ENCODE data around the gene FAM227A. TPM values are rescaled to one million over a fixed set of nuclear protein-coding genes. Genes with fewer than 3 reads are reported as not detected.
A peak's percentile ranks its signal among the peaks of the same experiment; 100 is the strongest.

FAM227A gene
- total RNA-seq, 1 experiment from 2014 or later = 14.4 TPM

DNA sequence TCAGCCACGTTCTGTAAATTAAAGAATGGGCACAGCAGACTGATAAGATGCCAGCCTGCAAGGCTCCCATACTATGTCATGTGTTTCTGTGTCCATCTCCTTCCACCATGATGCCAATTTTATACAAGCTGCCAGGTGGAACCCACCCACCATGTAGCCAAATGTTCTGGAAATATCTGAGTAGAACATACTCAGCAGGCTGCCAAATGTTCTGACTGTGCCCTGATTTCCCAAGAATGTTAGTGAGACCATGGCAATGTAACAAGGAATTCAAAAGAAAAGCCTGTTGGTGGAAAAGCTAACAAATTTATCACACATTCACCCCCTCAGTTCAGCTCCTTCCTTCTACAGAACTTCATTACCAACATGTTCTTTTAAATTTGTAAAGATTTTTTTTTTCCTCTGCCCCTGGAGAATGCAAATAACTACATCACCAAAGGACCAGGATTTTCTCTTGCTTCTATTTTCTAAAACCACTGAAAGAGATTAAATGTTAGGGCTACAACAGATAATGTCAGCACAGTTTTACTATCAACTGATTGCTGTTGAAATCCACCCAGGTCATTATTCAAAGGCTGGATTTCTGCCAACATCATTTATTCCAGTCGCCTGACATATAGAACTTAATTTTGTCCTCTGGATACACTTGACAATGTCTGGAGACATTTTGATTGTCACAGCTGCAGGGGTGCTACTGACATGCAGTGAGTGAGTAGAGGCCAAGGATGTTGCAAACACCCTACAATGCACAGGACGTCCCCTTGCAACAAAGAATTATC is 89.3 kb downstream of the FAM227A start:
- Histone ChIP-seq H3K36me3 (ENCODE audit: insufficient read depth, low read length) (no peaks in the 10 kb centered on the region), H3K27me3 (ENCODE audit: low read length) (no peaks in the 10 kb centered on the region), H2AFZ (ENCODE audit: low read length) (peak overlapping the region; percentile 7; the same call in 1 of the 2 replicates), H3K4me1 (ENCODE audit: low read length) (peaks cover 22% of the 10 kb centered on the region), H3K4me2 (ENCODE audit: low read depth, low read length, poor library complexity, severe bottlenecking) (no peak overlapping the region), H3K9ac (ENCODE audit: low read length) (no peak overlapping the region), H3K9me2 (replicated peaks; ENCODE audit: insufficient read depth, low read length) (no peaks in the 10 kb centered on the region), H4K20me1 (ENCODE audit: insufficient read depth, low read depth, low read length) (no peaks in the 10 kb centered on the region), H3K27ac (ENCODE audit: low read length) (no peak overlapping the region), H3K79me2 (ENCODE audit: low read length) (peaks cover 15% of the 10 kb centered on the region), H3K9me3 (ENCODE audit: low read length) (no peaks in the 10 kb centered on the region), H3K4me3 (ENCODE audit: low read length) (no peak overlapping the region)
- DNase-seq = no peak

DNA sequence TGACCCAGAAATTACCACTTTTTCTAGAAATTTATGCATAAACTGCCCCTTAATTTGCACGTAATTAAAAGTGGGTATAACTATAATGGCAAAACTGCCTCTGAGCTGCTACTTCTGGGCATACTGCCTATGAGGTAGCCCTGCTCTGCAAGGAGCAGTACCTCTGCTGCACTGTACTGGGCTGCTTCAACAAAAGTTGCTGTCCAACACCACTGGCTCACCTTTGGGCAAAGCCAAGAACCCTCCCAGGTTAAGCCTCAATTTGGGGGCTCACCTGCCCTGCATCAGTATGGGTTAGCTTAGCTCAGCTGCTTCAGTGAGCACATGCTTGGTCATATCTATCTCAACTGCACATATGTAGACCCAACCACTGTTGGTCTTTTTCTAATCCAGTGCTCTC is 90.8 kb downstream of the FAM227A start:
- no peaks in the 10 kb centered on the region for H3K36me3 ChIP-seq (ENCODE audit: insufficient read depth, low read length)
- no peak overlapping the region for H3K27ac ChIP-seq (ENCODE audit: low read length)
- DNase-seq = no peak
- no peak overlapping the region for H3K4me3 ChIP-seq (ENCODE audit: low read length)
- H2AFZ ChIP-seq (ENCODE audit: low read length) = no peak overlapping the region
- H3K9me2 ChIP-seq (replicated peaks; ENCODE audit: insufficient read depth, low read length) = no peaks in the 10 kb centered on the region
- no peaks in the 10 kb centered on the region for H3K27me3 ChIP-seq (ENCODE audit: low read length)
- H3K9ac ChIP-seq (ENCODE audit: low read length) = no peak overlapping the region
- H3K4me1 ChIP-seq (ENCODE audit: low read length) = peaks cover 11% of the 10 kb centered on the region
- H3K9me3 ChIP-seq (ENCODE audit: low read length) = no peaks in the 10 kb centered on the region
- H3K79me2 ChIP-seq (ENCODE audit: low read length) = peaks cover 7% of the 10 kb centered on the region; the same call in 1 of the 2 replicates
- H4K20me1 ChIP-seq (ENCODE audit: insufficient read depth, low read depth, low read length) = no peaks in the 10 kb centered on the region
- H3K4me2 ChIP-seq (ENCODE audit: low read depth, low read length, poor library complexity, severe bottlenecking) = no peak overlapping the region

DNA sequence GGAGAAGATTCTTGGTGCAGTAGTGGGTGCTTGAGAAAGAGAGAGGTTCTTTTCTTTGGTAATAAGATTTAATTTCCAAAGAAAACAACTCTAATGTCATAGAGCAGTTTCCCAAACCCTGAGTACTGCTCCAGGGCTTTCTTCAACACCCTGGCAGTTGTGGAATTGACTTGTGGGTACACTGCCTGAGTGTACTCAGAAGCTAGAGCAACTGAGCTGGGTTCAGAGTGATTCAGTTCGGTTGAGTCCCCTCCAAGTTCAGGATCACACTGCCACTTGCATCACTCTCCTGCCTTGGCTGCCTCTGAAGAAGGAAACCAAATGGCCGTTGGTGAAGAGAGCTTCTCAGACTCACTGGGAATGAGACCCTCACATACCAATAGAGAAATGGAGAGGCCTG is 91.5 kb downstream of the FAM227A start:
- Histone ChIP-seq H3K9me2 (replicated peaks; ENCODE audit: insufficient read depth, low read length) (no peaks in the 10 kb centered on the region), H3K27me3 (ENCODE audit: low read length) (no peaks in the 10 kb centered on the region), H3K4me3 (ENCODE audit: low read length) (no peak overlapping the region), H4K20me1 (ENCODE audit: insufficient read depth, low read depth, low read length) (no peaks in the 10 kb centered on the region), H3K36me3 (ENCODE audit: insufficient read depth, low read length) (no peaks in the 10 kb centered on the region), H3K9me3 (ENCODE audit: low read length) (no peaks in the 10 kb centered on the region), H3K27ac (ENCODE audit: low read length) (no peak overlapping the region), H3K79me2 (ENCODE audit: low read length) (peaks cover 5% of the 10 kb centered on the region; the same call in 1 of the 2 replicates), H3K4me1 (ENCODE audit: low read length) (peaks cover 9% of the 10 kb centered on the region), H3K9ac (ENCODE audit: low read length) (no peak overlapping the region), H3K4me2 (ENCODE audit: low read depth, low read length, poor library complexity, severe bottlenecking) (no peak overlapping the region), H2AFZ (ENCODE audit: low read length) (no peak overlapping the region)
- no peak for DNase-seq

DNA sequence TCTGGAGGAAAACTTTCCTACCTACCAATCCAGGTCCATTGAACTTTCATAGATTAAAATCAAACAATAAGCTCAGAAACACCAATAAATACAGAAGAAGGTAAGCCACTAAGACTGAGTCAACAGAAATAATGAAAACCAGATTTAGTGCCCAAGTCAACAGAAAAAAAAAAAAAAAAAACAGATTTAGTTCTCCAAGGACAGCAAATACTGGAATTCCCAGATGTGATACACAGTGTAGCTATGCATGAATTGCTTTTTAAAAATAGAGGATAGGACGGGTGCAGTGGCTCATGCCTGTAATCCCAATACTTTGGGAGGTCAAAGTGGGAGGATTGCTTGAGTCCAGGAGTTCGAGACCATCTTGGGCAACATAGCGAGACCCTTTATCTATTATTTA is 101.9 kb downstream of the FAM227A start:
- Histone ChIP-seq H3K27me3 (ENCODE audit: low read length) (no peaks in the 10 kb centered on the region), H3K27ac (ENCODE audit: low read length) (no peak overlapping the region), H3K4me1 (ENCODE audit: low read length) (no peaks in the 10 kb centered on the region), H3K9me2 (replicated peaks; ENCODE audit: insufficient read depth, low read length) (no peaks in the 10 kb centered on the region), H3K36me3 (ENCODE audit: insufficient read depth, low read length) (no peaks in the 10 kb centered on the region), H3K4me2 (ENCODE audit: low read depth, low read length, poor library complexity, severe bottlenecking) (no peak overlapping the region), H3K4me3 (ENCODE audit: low read length) (no peak overlapping the region), H4K20me1 (ENCODE audit: insufficient read depth, low read depth, low read length) (no peaks in the 10 kb centered on the region), H3K79me2 (ENCODE audit: low read length) (no peaks in the 10 kb centered on the region), H2AFZ (ENCODE audit: low read length) (no peak overlapping the region), H3K9ac (ENCODE audit: low read length) (no peak overlapping the region), H3K9me3 (ENCODE audit: low read length) (no peaks in the 10 kb centered on the region)
- DNase-seq = no peak

DNA sequence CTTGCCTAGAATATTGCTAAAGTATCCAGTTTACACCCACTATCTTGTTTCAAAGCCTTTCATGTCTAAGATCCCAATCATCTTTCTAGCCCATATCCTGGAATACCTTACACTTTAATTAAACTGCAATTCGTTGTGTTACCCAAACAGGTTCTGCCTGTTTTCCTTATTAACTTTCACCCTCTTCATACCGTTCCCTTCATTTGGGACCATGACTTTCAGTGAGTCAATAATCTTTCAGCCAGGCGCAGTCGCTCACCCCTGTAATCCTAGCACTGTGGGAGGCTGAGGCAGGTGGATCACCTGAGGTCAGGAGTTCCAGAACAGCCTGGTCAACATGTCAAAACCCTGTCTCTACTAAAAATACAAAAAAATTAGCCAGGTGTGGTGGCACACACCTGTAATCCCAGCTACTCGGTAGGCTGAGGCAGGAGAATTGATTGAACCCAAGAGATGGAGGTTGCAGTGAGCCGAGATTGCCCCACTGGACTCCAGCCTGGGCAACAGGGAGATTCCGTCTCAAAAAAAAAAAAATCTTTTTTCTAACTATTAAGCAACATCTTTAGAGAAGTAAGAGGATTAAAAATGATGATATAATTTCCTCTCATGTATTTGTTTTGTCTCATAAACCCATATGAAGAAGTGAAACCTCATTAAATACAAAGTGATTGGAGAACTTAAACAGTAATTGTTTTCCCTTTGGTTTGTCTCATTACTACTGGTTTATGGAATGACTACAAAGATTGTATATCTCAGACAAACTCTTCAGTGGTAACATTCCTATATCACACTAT is 106.9 kb downstream of the FAM227A start:
- Histone ChIP-seq H3K9me2 (replicated peaks; ENCODE audit: insufficient read depth, low read length) (no peaks in the 10 kb centered on the region), H3K4me3 (ENCODE audit: low read length) (no peak overlapping the region), H3K4me2 (ENCODE audit: low read depth, low read length, poor library complexity, severe bottlenecking) (no peak overlapping the region), H3K27ac (ENCODE audit: low read length) (no peak overlapping the region), H3K9me3 (ENCODE audit: low read length) (no peaks in the 10 kb centered on the region), H3K79me2 (ENCODE audit: low read length) (no peaks in the 10 kb centered on the region), H2AFZ (ENCODE audit: low read length) (no peak overlapping the region), H4K20me1 (ENCODE audit: insufficient read depth, low read depth, low read length) (no peaks in the 10 kb centered on the region), H3K4me1 (ENCODE audit: low read length) (no peaks in the 10 kb centered on the region), H3K27me3 (ENCODE audit: low read length) (no peaks in the 10 kb centered on the region), H3K9ac (ENCODE audit: low read length) (no peak overlapping the region), H3K36me3 (ENCODE audit: insufficient read depth, low read length) (no peaks in the 10 kb centered on the region)
- no peak for DNase-seq

DNA sequence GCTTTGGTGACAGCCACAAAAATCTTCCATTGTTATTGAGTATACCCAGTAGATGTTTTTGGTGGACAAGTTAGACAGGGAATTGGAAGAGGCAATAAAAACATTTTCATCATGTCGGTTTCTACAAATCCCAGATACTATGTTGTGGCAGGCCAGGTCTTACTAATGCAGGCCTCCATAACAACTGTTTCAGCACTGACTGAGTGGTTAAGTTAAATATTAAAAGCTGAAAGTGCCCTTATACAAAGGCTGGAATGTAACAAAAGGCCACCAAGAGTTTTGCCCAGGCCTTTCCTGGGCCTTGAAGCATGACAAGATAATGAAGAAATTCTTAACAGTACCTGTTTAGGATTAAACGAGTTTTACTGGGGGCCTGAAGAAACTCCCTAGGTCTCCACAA is 115.5 kb downstream of the FAM227A start:
- Histone ChIP-seq H3K9me2 (replicated peaks; ENCODE audit: insufficient read depth, low read length) (no peaks in the 10 kb centered on the region), H3K27me3 (ENCODE audit: low read length) (no peaks in the 10 kb centered on the region), H3K4me1 (ENCODE audit: low read length) (peaks cover 8% of the 10 kb centered on the region), H3K36me3 (ENCODE audit: insufficient read depth, low read length) (peaks cover 9% of the 10 kb centered on the region; the same call in 1 of the 2 replicates), H4K20me1 (ENCODE audit: insufficient read depth, low read depth, low read length) (no peaks in the 10 kb centered on the region), H3K79me2 (ENCODE audit: low read length) (no peaks in the 10 kb centered on the region), H3K27ac (ENCODE audit: low read length) (no peak overlapping the region), H3K4me2 (ENCODE audit: low read depth, low read length, poor library complexity, severe bottlenecking) (no peak overlapping the region), H3K9ac (ENCODE audit: low read length) (no peak overlapping the region), H3K4me3 (ENCODE audit: low read length) (no peak overlapping the region), H3K9me3 (ENCODE audit: low read length) (peaks cover 3% of the 10 kb centered on the region; the same call in 1 of the 2 replicates), H2AFZ (ENCODE audit: low read length) (no peak overlapping the region)
- no peak for DNase-seq

DNA sequence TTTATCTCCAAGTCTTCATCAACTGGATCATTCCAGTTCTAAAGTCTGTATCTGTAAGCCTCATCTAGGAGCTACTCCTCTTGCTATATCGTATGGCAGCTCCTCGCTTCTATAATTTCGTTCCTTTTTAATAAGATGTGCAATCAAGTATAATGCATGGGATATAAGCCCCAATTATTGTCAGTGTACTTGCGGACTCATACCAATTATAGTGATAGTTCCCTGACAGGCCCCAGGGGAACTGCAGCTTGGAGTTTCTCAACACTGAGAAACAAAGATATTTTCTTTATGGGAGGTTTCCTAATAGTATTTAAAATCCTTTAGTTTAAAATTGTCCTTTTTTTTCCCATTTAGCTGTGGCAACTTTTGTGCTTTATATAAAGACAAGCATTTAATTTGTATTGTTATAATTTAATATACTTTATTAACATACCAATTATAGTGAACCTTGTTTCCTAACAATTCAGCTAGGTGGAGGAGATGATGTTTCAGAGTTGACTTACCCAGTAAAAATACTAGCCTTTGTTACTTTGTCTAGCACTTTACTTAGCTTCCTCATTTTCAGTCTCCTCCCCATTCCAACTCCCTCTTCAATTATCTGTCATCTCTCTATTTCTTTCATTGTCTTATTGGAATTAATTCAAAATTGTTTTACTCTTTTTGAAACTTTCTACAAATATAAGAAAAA is 124.8 kb downstream of the FAM227A start:
- no peak overlapping the region for H3K4me3 ChIP-seq (ENCODE audit: low read length)
- H4K20me1 ChIP-seq (ENCODE audit: insufficient read depth, low read depth, low read length) = no peaks in the 10 kb centered on the region
- peak; percentile 50 for DNase-seq
- H3K36me3 ChIP-seq (ENCODE audit: insufficient read depth, low read length) = no peaks in the 10 kb centered on the region
- no peaks in the 10 kb centered on the region for H3K9me3 ChIP-seq (ENCODE audit: low read length)
- no peaks in the 10 kb centered on the region for H3K27me3 ChIP-seq (ENCODE audit: low read length)
- H3K9ac ChIP-seq (ENCODE audit: low read length) = peak overlapping the region; percentile 25; the same call in 1 of the 2 replicates
- peak overlapping the region; percentile 53 for H3K4me2 ChIP-seq (ENCODE audit: low read depth, low read length, poor library complexity, severe bottlenecking)
- H3K9me2 ChIP-seq (replicated peaks; ENCODE audit: insufficient read depth, low read length) = no peaks in the 10 kb centered on the region
- peak overlapping the region; percentile 78 for H3K27ac ChIP-seq (ENCODE audit: low read length)
- no peaks in the 10 kb centered on the region for H3K79me2 ChIP-seq (ENCODE audit: low read length)
- peak overlapping the region; percentile 71 for H2AFZ ChIP-seq (ENCODE audit: low read length)
- H3K4me1 ChIP-seq (ENCODE audit: low read length) = peaks cover 14% of the 10 kb centered on the region

Data from Karpas-422 (cell line).